Hematopoietic multipotent progenitor cell treated with erythropoietin and hydrocortisone succinate and interleukin-3 and kit ligand, for 15 days (in vitro differentiated cells): ENCODE data around the gene USP27X.

Experiments used
- DNase-seq: peaks from one replicate; pipeline ENCODE4 v3.0.0-alpha.2; 2015; ENCODE audit warnings: low spot score

USP27X gene

DNA sequence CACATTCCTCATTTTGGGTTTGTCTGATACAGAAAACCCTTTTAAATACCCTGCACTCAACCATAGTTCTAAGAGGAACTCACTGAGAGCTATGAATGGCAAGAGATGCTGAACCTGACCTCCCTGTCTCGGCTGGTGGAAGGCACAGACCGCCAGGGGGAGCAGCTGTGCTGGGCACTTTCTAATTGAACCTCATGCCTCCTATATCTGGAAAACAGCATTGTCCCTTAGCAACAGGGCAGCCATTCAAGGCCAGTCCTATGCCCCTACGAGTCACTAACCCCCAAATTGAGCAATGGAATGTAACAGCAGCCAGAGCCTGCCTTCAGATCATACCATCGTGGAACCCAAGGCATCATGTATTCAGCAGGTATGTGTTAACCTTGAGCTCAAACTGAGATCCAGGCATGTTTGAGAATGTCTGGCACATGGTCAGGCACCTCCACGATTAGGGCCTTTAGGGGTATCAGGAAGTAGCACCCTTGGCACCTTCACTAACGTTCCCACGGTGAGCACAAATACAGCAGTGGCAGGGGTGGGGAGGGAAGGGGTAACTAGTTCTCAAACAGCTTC lies 5.1 kb downstream of the USP27X start:
- DNase-seq: peak; percentile 50

DNA sequence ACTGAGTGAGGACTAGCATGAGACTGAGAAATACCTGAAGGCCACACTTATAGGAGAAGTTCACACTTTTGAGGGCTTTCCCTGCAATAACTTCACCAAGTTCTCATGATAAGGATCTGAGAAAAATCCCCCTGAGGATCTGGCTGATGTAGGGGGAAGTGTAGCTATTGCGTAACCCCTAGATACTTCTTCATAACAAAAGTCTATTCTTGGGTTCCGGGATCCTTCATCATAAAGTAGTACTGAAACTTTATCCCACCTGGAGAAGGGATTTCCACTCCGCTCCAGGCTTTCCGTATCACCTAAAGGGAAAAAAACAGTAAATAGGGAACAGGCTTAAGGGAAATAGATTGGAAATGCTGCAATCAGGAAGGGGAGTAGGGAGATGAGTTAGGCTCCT lies 13.3 kb downstream of the USP27X start:
- no peak for DNase-seq

DNA sequence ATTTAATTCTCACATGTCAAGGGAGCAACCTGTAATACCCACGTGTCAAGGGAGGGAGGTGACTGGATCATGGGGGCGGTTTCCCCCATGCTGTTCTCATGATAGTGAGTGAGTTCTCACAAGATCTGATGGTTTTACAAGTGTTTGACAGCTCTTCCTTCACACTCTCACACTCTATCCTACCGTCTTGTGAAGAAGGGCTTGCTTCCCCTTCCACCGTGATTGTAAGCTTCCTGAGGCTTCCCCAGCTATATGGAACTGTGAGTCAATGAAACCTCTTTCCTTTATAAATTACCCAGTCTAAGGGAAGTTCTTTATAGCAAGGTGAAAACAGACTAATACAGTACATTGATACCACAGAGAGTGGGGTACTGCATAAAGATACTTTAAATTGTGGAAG lies 17.7 kb downstream of the USP27X start:
- DNase-seq: no peak

DNA sequence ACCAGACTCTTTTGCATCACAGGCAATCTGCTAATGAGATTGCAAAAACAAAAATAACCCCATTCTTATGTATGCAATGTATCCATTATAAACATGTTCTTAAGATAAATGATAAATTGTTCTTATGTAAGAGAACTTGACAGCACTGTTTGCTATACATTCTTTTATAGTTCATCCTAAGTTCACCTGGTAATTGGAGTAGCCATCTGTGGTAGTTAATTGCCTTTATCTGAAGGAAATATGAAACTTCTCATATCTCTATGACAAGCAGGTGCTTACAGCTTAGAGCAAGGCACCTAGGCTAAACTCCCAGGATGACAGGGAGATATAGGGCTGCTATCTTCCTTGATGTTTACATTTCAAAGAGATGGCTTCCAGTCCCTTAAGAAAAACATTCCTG lies 21.8 kb downstream of the USP27X start:
- DNase-seq: no peak

DNA sequence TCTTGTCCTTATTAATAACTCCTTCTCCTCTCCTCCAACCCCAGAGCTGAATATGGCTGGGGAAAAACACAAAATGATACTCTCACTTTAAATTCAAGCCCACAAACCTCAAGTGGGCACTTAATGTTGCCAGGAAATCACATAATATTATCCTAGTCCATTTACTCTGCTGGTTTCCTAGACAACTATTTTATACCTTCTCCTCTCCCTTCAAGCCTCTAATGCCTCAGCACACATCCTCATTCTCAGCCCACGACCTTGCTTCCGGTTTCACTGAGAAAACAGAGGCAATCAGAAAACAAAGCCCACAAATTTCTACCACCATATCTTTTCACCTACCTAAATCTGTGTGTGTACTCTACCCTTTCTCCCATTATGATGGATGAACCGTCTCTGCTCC lies 31.1 kb downstream of the USP27X start:
- DNase-seq: no peak

DNA sequence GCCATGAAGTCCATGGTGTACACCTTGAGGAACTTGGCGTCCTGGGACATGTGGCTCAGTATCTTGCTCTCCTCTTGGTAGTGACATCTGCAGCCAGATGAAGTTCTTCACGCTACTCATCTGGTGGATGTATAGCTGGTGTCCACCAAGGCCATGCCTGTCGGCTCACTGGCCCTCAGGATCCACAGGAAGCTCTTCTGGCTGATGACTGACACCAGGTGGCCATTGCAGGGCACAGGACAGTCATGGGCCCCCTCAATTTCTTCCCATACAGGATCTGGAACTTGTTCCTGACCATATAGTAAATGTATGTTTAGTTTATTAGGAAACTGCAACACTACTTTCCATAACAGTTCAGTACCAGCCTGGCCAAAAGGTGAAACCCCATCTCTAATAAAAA lies 32.8 kb downstream of the USP27X start:
- DNase-seq: no peak

DNA sequence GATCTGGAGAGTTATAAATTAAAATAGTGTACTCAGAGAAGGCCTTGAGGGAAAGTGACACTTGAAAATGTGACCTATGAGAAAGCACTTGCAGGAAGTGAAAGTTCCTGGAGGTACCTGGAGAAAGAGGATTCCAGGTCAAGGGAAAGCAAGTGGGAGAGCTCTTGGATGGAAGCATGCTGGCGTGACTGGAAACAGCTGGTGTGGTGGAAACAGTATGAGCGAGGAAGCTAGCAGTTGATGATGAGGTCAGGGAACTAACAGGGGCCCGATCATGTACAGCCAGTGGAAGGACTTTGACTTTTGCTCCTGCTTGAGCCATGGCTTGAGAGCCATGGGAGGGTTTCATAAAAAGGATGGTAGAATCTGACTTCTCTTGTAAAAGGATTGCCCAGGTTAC lies 33.6 kb downstream of the USP27X start:
- no peak for DNase-seq

DNA sequence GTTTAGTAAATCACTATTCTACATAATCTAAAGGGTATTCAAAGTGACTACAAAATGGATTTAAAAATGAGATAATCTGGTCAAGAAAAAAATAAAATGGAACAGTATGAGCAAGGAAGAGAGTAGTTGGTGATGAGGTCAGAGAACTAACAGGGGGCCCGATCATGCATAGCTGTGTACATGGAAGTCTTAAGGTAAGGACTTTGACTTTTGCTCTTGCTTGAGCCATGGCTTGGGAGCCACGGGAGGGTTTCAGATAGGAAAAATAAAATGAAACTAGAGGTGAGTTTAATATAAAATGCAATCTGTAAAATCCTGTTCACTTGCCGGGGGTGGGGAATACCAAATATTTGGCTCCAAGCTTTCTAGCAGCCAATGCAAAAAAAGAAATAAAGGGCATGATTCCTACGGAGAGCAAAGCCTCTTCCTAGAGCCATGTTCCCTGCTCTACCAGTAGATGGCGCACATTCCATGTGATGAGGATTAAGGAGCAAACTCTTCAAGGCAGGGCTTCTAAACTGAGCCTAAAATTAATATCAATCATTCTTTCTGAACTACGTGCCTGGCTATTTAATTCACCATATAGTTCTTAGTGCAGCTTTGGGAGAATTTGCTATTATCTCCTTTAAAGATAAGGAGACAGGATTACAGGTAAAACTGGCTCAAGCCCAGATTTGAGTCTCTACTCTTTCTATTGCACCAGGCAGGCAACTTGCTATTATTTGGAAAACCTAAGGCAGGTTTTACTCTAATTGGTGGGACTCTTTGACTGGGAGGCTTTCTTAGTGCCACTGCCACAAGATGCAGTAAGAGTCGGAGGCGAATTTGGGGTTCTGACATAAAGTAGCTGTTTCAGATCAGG lies 36.3 kb downstream of the USP27X start:
- DNase-seq: peak; percentile 70

DNA sequence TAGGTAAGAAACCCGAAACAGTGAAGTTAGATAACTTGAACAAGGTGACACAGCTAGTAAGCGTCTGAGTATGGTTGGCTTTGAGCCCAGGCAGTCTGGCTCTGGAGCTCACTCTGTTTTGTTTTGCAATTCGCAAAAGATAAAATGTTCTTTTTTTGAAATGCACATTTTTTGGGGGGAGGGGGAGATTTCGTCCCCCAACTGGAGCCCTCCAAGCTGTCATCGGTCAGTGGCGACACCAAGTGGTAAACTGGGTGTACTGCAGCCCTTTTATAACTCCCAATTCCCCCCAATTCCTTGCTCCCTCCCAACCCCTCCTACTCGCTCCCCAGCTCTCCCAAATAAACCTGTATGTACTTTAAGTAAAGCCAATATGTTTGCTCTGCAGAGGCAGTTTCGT lies 40.3 kb downstream of the USP27X start:
- DNase-seq: peak; percentile 47

DNA sequence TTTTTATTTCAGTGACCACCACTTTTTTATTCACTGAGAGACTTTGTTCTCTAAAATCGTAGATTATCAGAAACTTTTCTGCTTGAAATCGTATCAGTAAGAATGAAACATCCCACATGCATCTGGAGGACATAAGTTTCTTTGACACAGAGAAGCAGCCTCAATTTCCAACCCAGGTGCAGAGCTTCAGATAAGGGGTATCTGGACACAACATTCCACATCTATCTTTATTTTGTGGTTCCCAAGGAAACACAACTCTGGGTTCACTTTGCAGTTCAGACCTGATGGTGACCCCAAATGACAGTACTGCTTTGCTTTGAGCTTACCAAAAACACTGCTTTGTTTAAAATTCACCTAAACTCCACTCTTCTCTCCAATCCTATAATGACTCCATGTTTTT lies 41.8 kb downstream of the USP27X start:
- peak; percentile 37 for DNase-seq

DNA sequence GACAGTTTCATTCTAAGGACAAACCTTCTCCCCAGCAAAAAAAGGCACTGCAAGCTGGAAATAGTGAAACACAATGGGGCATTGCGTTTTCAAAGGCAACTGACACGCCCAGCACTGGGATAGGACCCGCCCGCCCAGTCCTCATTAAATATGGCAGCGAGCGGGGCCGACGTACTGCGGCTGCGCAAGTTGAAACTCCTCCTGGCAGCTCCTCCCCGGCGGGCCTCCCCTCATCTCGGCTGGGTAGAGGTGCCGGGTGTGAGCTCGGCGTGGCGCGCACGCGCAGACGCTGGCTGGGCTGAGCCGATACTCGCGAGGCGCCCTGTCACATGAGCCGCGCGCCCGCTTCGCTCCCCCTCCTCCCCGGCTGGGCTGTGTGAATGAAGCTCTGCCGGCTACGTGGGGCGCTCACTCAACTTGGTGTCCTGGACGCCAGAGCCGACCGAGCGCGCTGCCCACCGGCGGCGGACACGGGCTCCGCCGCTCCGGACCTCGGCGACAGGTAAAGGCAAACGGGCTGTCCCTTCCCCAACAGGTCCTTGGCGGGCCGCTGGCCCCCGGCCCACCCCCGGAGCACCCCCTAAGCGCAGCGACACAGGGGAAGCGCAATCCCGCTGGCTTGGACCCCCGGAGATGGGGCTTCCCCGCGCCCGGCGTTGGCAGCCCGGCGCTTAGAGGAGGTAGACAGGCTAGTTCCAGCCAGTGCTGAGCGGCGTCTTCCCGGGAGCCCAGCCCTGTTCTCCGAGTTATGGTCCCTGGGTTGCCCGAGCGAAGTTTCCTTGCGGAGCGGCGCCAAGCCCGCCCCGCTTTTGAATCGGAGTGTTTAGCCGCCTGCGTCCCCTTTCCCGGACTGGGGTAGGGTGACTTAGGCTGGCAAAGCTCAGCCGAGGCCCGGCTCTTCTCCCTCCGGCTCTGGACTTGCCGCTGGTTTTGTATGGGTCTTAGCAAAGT lies 43.3 kb downstream of the USP27X start, which contains the start of gene CLCN5:
Gene CLCN5, plus strand, starts transcription at position 306 of the 951 bp plus-strand sequence. CDS start 2,703 bp downstream, outside the sequence.
- DNase-seq: peak; percentile 92

DNA sequence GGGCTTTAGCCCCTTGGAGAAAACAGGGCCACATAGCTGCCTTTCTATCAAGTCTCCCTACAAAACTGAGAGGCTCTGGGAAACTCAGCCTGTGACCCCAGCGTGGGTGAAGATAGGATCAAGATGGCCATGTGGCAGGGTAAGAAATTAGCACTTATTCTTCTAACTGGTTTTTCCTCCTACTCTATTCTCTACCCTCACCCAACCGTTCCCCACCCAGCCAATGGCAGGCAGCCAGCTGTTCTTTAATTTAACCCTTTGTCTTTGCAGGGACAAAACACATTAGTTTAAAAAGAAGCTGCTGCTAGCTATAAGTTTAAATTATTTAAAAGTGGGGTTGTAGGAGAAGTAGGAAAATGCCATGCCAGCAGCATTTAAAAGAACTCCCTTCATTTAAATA lies 45.9 kb downstream of the USP27X start:
- peak; percentile 3 for DNase-seq

DNA sequence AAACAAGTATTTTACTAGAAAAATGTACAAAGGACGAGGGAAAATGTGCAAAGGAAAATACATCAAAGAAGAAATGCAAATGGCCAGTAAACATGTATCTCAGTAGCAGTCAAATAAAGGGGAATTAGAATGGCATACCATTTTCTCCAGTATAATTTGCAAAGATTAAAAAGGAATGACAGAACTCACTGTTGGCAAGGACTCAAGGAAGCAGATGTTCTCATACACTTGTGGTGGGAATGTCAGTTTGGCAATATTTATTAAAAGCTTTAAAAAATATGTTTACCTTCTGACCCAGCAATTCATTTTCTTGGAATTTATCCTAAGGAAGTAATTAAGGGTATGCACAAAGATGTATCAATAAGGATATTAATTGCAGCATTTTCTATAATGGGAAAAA lies 50.8 kb downstream of the USP27X start:
- DNase-seq: no peak
